Transverse colon (tissue), 4 donors: ENCODE data around the gene TMBIM1. TPM values are rescaled to one million over a fixed set of nuclear protein-coding genes. Genes with fewer than 3 reads are reported as not detected.

Experiments used
- DNase-seq: peaks from one replicate; pipeline ENCODE4 v3.0.0-alpha.2; 2019
- H3K27ac ChIP-seq, 4 donors: fragments of 200-600 bp; sonication (generic); 2 replicates each; pipeline ENCODE4 v1.5.1; 2016 to 2018; ENCODE audit warnings: inconsistent platforms in 4 of 4
- H3K27me3 ChIP-seq: fragments of 200-600 bp; sonication (generic); 2 replicates; pipeline ENCODE4 v1.5.1; 2017; ENCODE audit warnings: inconsistent platforms
- H3K36me3 ChIP-seq, 4 donors: fragments of 200-600 bp; sonication (generic); 2 replicates each; pipeline ENCODE4 v1.5.1; 2017 to 2019; ENCODE audit warnings: inconsistent platforms in 4 of 4
- H3K4me1 ChIP-seq, 4 donors: fragments of 200-600 bp; sonication (generic); 2 replicates each; pipeline ENCODE4 v1.5.1; 2017 to 2020; ENCODE audit warnings: inconsistent platforms in 4 of 4
- H3K4me3 ChIP-seq, 4 donors: fragments of 200-600 bp; sonication (generic); 1 replicate in 1 of 4; 2 replicates in 3 of 4; pipeline versions ENCODE4 v1.5.1 to v1.6.1; 2017 to 2019; ENCODE audit warnings: inconsistent platforms in 4 of 4
- H3K9me3 ChIP-seq, 2 donors: fragments of 200-600 bp; sonication (generic); 2 replicates each; pipeline ENCODE4 v1.5.1; 2017 to 2019; ENCODE audit warnings: inconsistent platforms in 2 of 2
- EP300 ChIP-seq: sonication (generic); formaldehyde crosslinking; IDR thresholded peaks from one replicate; pipeline ENCODE4 v1.6.1; 2017; ENCODE audit warnings: antibody characterized with exemption, low read depth
- POLR2A ChIP-seq: fragments of 450-650 bp; IDR thresholded peaks from one replicate; pipeline ENCODE4 v1.6.1; 2016; ENCODE audit warnings: antibody characterized with exemption, mild to moderate bottlenecking, moderate library complexity
- POLR2AphosphoS5 ChIP-seq, 3 donors: sonication (generic); formaldehyde crosslinking; IDR thresholded peaks; one replicate each; pipeline ENCODE4 v1.6.1; 2016; ENCODE audit warnings: antibody characterized with exemption in 3 of 3
- WGBS, 2 donors: methylation state at CpG; one replicate each; pipeline ENCODE4 v1.1.5; 2018; ENCODE audit warnings: low coverage in 1 of 2; 5-methylcytosine and 5-hydroxymethylcytosine counted together
- in situ Hi-C, 4 donors: fragments of 200-750 bp; cut with MboI; loops; one replicate each; pipeline versions ENCODE4 v1.15.0 to v1.15.1; 2017; ENCODE audit warnings: low sequenced_read_pairs in 3 of 4, low pct_ligation_motif_present in 1 of 4, low pct_unique_long_range_greater_than_20kb in 1 of 4
- intact Hi-C: fragments of 100-400 bp; cut with DNase I; formaldehyde crosslinking; loops from one replicate; pipeline ENCODE4 v1.15.1; 2023; ENCODE audit warnings: low total_unique reads
- total RNA-seq, 4 donors: library from RNA; depleted of rRNA; stranded (reverse); fragments of >200 nt; gene quantifications; one replicate each; pipeline ENCODE4 v1.1.0, GENCODE V29; 2016
- TF ChIP-seq, protein P1 (sequence below), 5 experiments: fragments of 200-600 bp in 3 of 5; fragments of 450-650 bp in 2 of 5; sonication (generic) in 3 of 5; IDR thresholded peaks; 1 replicate in 2 of 5; 2 replicates in 3 of 5; pipeline ENCODE4 v1.5.1; 2016 to 2017; ENCODE audit warnings: antibody characterized with exemption in 5 of 5, inconsistent platforms in 3 of 5, mild to moderate bottlenecking in 2 of 5, moderate library complexity in 1 of 5

The TMBIM1 gene
- total RNA-seq, 4 donors from 2014 or later: 80.0 to 356 (median 200) TPM

DNA sequence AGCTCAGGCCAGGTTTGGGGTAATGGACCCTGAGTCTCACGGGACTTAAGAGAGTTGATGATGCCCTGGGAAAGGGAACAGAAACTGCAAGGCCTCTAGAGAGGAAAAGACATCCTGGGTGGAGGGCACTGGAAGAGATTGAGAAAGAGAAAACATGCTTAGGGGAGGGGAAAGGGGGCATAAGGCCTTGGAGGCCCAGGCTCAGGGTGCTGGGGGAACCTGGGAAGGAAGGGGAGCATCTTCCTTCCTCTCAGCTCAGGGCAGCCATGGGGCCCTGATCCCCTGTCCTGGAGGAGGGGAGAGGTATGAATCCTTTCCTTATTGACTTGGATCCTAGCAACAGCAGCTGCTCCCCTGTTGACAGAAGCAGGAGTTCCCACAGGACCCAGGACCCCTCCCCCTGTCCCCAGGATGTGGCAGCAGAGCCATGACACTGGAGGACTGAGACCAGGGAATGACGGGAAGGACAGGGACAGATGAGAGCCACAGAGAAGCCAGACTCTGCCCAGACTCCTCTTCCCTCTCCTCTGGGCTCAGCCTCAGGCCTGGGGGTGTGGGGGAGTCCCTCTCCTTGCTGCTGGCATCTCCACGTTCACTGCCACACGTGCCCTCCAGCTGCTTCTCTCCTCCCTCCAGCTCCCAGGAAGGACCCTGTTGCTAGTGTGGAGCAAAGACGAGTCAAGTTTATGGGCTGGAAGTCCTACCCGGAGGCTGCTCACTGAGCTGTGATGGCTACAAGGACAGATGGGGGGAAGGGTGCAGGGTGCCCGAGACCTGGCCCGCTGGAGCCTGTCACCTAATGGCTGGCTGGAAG lies 30.7 kb downstream of the TMBIM1 start:
- DNase-seq: no peak
- Histone ChIP-seq H3K36me3 (peaks cover 0 to 14% (median 5%) of the 10 kb centered on the region in 4 donors), H3K4me3 (no peak overlapping the region), H3K9me3 (no peaks in the 10 kb centered on the region), H3K27ac (peak overlapping the region; percentile 83 to 90 (median 86)), H3K4me1 (peaks cover 64 to 77% (median 74%) of the 10 kb centered on the region in 4 donors), H3K27me3 (no peaks in the 10 kb centered on the region)
- intact Hi-C loops (no loop called here), in situ Hi-C loops (no loop called here)
- 55% methylated on average over 8 of the region's 8 CpGs; no CpG with 5 or more reads in 1 of the 2 donors for WGBS, 2 donors
- TF ChIP-seq, protein P1, sequence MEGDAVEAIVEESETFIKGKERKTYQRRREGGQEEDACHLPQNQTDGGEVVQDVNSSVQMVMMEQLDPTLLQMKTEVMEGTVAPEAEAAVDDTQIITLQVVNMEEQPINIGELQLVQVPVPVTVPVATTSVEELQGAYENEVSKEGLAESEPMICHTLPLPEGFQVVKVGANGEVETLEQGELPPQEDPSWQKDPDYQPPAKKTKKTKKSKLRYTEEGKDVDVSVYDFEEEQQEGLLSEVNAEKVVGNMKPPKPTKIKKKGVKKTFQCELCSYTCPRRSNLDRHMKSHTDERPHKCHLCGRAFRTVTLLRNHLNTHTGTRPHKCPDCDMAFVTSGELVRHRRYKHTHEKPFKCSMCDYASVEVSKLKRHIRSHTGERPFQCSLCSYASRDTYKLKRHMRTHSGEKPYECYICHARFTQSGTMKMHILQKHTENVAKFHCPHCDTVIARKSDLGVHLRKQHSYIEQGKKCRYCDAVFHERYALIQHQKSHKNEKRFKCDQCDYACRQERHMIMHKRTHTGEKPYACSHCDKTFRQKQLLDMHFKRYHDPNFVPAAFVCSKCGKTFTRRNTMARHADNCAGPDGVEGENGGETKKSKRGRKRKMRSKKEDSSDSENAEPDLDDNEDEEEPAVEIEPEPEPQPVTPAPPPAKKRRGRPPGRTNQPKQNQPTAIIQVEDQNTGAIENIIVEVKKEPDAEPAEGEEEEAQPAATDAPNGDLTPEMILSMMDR (IDR thresholded peaks at IDR 0.05): no peak
- TF ChIP-seq POLR2A: no peak

DNA sequence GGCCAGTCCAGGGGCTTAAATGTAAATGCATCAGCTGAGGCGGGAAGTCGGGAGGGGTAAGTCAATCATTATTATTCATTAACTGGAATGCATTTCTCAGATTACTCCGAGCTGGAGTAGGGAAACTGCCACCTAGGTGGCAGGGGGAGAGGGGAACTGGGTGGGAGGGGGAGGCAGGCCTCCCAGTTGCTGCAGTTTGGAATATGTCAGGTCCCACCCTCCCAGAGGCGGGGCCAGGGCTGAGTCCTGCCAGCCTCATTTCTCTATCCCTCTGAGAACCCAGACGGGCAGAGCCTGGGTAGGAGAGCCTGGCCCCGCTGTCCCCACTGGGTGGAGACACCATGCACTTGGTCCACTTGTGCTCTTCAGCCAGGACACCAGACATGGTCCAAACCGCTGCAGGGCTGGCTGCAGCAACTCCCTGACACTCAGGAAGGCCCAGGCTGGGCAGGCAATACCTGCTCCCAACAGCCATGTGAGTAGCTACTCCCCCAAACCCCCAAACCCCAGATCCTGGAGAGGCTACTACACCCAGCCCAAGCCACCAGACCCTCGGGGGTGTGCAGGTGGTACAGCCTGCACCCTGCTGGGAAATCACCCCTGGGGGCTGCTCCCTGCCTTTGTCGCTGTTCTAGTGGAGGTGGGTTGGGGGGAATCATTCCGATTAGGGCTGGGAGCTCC lies 31.4 kb downstream of the TMBIM1 start, which contains the start of gene GPBAR1:
Gene GPBAR1, plus strand, starts transcription at position 274 of the 681 bp plus-strand sequence. CDS start 1,710 bp downstream, outside the sequence.
- Histone ChIP-seq H3K36me3 (peaks cover 0 to 8% (median 3%) of the 10 kb centered on the region in 4 donors), H3K4me1 (peaks cover 64 to 77% (median 74%) of the 10 kb centered on the region in 4 donors), H3K9me3 (no peaks in the 10 kb centered on the region), H3K27ac (peak within 1 kb of the TSS; percentile 83 to 90 (median 86)), H3K4me3 (no peak within 1 kb of the TSS), H3K27me3 (no peaks in the 10 kb centered on the region)
- peak; percentile 42 for DNase-seq
- TF ChIP-seq, protein P1 (IDR thresholded peaks at IDR 0.05): no peak
- TF ChIP-seq POLR2A: no peak
- TF ChIP-seq POLR2AphosphoS5 (IDR thresholded peaks at IDR 0.05): no peak
- TF ChIP-seq EP300: no peak
- in situ Hi-C loops (no loop called here), intact Hi-C loops (no loop called here)
- 50 to 69% methylated on average over 2 to 10 of the region's 10 CpGs for WGBS, 2 donors

DNA sequence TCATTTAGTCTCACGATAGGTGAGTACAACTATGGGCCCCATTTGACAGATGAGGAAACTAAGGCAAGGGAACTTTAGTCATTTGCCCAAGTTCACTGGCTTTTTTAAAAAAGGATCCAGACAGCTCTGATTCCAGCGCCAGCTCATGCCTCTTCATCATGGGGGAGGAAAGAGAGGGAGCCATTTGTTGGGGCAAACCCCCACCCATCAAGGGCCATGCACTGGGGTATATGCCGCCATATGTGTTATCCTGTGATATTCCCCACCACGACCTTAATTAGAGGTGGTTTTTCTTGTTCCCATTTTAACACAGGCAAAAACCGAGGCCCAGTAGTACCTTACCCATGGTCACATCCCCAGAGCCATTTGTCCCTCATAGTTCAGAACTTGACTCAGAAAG lies 32.1 kb downstream of the TMBIM1 start:
- 92% methylated on average over 5 of the region's 5 CpGs; no CpG with 5 or more reads in 1 of the 2 donors for WGBS, 2 donors
- DNase-seq: no peak
- Histone ChIP-seq H3K4me1 (peaks cover 61 to 70% (median 67%) of the 10 kb centered on the region in 4 donors), H3K9me3 (no peaks in the 10 kb centered on the region), H3K27ac (peak overlapping the region; percentile 83 to 90 (median 86)), H3K27me3 (no peaks in the 10 kb centered on the region), H3K4me3 (no peak overlapping the region), H3K36me3 (peaks cover 0 to 5% (median 2%) of the 10 kb centered on the region in 4 donors)
- intact Hi-C loops: no loop called here
- in situ Hi-C loops: no loop called here
- TF ChIP-seq EP300: no peak
- no peak for TF ChIP-seq POLR2AphosphoS5 (IDR thresholded peaks at IDR 0.05)
- TF ChIP-seq, protein P1 (IDR thresholded peaks at IDR 0.05): no peak
- no peak for TF ChIP-seq POLR2A
